Stimulated activated CD8-positive, alpha-beta memory T cell treated with anti-CD3 and anti-CD28 coated beads, Interleukin-15, amount 100 ng/mL, for 24 hours (primary cell): ENCODE results near the gene SLC2A13.
"Not testable (repeated sequence)": the region's sequence is repeated elsewhere in the genome, so short reads cannot be mapped to it uniquely, and the experiment has no call there.

Source experiments
- DNase-seq: peaks from one replicate; pipeline ENCODE4 v3.0.0-alpha.2; 2020; ENCODE audit warnings: low read depth

The SLC2A13 gene

DNA sequence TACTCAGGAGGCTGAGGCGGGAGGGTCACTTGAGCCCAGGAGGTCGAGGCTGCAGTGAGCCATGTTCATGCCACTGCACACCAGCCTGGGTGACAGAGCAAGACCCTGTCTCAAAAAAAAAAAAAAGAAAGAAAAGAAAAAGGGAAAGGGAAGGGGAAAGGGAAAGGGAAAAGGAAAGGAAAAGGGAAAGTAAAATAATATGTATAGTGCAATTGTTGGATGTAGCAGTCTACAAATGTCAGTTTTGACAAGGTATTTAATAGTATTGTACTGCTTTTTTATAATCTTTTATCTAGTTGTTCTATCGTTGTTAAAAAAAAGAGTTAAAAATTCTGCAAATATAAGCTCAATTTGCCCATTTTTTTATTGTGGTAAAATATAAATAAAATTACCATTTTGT is 67.3 kb downstream of the SLC2A13 start:
- no peak for DNase-seq

DNA sequence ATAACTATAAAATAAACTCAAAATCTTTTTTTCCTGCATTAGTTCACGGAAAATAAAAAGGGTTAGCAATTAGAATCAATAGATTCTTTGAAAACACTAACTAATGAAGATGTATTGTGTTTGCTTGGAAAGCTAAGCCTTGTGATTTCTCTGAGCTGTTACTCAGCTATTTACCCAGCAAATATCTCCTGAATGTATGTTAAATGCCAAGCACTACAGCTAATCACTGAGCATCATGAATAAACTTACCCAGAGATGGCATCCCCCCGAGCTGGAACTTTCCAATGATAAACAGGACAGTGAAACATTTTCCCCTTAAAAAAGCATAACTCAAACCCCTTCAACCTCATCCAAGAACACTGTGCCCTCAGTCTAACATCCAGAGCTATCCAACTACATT is 71.2 kb downstream of the SLC2A13 start:
- no peak for DNase-seq

DNA sequence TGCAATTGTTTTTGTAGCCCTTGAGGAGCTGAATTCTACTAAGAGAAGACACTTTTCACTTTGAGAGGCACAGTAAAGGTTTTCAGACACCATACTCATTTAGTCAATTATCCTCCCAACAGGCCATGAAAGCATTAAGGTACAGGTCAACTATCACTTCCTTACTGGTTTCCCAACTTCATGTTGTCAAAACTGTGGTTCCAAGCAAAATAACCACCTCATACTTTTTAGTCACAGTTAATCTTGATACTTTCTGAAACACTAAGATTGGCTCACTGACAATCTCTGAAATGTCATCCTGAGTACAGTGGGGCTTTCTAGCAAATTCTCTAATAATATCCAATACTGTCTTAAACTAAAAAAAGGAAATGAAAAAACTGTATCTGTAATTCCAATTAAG is 71.7 kb downstream of the SLC2A13 start:
- DNase-seq, result no peak

DNA sequence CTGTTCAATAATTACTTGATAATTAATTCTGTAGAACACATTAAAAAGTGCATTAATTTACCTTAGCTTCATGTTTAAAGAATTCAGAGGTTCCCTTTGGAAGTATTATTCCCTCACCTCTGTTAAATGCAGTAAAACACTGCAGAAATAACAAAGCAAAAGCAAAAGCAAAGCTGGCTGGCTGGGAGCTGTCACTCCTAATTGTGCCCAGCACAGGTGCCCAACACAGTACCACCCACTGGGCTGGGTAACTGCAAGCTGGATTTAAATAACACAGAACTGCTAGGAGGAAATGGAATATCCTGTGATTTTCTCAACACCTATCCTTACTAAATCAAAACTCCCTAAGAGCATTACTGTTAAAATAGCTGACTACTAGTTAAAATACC is 72.6 kb downstream of the SLC2A13 start:
- DNase-seq, result no peak

DNA sequence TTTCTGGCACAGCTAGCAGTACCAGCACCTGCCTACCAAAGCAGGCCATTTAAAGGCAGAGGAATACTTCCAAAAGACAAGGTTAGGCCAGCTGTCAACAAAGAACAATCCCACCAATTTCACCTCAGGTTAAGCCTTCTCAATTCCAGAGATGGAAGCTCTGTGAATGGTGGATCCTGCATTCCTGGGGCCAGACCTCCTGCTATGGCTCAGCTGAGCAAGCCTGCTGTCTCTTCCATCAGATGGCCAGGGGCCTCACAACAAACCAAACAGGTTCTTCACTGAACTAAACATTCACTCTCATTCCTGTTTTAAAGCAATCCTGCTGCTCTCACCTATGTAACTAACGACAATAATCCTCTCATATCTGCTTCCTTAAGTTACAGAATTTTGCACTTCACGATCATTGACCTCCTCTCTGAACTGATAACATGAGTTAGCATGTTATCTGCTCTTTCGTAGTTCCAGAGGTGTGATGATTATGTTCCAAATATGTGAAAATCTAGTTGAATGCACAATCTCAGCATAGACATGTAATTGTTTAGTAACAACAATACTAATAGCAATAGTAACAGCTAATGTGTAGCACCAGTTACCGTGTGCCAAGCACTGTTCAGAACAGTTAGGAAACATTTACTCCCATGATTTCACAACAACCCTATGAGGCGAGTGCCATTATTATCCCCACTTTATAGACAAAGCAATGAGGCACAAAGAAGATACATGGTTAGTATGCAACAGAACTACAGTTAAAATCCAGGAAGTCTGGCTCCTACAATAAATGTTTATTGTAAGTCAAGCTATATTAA is 73.2 kb downstream of the SLC2A13 start:
- no peak for DNase-seq

DNA sequence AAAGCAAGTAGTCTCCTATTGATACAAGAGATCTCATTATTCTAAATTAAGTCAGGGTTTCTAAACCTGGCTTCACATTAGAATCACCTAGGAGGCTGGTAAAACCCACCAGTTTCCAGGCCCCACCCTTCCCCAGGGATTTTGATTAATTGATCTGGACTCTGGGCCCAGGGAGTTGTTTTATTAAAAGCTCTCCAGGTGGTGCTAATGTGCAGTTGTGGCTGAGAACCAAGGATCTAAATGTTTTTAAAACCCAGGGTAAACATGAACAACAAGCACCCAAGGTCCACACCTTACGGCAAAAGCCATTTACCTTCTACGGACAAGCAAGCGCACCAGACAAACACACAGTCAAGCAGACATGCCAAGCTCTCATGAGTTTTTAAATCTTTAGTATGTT is 73.9 kb downstream of the SLC2A13 start:
- DNase-seq, result no peak

DNA sequence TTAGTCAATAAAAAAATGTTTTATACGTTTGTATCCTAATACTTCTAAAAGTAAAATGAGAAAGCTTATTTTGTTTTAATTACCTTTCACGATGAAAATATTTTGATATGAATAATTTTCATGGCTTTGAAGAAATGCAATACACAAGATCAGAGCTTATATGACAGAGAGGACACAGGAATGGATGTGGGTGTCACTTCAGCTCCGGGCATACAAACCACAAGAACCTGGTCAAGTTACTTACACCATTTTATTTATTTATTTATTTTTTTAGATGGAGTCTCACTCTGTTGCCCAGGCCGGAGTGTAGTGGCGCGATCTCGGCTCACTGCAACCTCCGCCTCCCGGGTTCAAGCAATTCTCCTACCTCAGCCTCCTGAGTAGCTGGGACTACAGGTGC is 74.9 kb downstream of the SLC2A13 start:
- not testable (repeated sequence) for DNase-seq

DNA sequence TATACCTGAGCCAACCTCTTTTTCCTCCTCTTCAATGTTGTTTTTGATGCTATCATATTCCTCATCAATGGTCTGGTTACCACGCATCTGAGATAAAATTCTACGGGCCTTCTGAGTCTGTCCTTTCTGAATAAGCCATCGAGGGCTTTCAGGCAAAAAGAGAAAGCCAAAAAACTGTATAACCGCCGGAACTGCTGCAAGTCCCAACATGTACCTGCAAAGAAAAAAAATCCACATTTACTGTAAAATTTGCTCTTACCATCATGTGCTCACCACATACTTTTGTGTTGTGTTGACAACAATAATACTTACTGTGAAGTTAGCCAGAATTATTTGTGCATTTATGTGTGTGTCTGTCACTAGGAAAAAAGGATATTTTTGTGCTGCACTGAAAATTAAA is 77.6 kb downstream of the SLC2A13 start:
- DNase-seq, result no peak

DNA sequence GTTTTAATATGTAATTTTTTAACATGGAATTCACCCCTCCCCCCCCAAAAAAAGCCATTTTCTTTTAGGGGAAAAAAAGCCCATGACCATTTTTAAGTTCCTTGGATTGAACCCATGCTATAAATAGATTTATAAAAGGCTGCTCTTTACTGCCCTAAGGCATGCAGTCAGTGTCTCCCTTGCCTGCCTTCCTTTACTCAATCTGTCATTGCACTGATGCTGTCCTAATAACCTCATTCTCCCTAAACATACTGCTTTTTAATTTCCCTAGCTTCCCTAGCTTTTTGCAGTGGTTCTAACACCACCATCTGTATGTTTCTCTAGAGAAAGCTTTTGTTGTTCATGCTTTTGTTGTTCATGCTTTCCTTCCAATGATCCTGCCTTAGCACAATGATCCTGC is 83.0 kb downstream of the SLC2A13 start:
- DNase-seq, result no peak

DNA sequence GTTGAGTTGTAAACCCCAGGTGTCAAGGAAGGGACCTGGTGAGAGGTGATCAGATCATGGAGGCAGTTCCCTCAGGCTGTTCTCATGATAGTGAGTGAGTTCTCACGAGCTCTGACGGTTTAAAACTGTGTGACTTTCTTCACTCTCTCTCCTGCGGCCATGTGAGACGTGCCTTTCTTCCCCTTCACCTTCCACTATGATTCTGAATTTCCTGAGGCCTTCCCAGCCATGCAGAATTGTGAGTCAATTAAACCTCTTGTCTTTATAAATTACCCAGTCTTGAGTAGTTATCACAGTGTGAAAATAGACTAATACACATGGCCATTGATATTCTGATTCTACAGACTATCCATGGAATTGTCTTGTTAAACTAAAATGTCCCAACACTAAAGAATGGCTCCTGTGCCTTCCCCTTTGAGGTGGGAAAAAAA is 85.6 kb downstream of the SLC2A13 start:
- DNase-seq, result no peak

DNA sequence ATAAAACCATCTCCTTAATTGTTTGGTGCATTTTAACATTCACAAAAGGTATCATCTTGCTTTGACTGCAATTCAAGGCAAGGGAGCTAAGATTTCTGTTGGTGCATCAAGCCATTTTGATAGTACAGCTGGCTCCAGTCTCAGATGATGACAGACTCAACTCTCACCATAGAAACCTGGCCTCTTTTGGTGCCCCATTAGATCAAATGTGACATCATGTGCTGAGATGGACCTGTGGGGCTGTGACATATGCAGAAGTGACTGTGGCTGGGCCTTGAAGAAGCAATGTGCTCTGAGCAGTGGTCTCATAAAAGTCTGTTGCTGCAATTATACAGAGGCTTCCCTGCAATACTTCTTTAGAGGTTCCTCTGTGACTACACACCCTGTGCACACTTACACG is 88.4 kb downstream of the SLC2A13 start:
- no peak for DNase-seq

DNA sequence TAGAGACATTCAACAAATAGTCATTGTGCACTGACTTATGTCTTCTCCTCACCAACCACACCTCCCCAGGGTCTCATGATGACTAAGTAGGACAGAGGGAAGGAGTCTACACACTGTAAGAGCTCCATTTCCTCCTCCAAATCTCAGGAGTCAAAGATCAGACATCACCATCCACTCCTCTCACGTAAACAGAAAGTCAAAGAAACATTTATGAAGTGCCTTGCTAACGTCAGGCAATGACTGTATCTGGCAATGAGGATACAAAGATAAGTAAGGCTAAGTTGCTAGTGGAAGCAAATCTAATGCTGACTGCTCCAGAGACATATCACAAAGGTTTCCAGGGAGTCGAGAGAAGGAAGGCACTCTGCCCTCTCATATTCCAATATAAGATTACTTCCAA is 88.9 kb downstream of the SLC2A13 start:
- DNase-seq, result no peak

DNA sequence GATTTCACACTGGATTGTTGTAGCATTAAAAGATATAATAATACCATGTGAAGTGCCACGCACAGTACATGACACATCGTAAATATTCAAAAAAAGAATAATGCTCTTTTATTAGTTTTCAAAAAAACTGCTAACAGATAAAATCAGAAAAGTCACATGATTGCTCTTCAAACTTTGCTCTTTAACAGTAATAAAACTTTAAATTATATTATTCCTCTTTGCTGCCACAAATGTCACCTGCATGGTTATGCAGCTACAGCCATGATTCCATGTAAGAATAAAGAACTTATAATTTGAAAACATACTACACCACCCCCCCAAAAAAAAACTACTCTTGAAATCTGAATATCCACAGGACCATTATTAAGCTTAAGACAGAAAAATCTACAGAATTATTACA is 90.0 kb downstream of the SLC2A13 start:
- no peak for DNase-seq

DNA sequence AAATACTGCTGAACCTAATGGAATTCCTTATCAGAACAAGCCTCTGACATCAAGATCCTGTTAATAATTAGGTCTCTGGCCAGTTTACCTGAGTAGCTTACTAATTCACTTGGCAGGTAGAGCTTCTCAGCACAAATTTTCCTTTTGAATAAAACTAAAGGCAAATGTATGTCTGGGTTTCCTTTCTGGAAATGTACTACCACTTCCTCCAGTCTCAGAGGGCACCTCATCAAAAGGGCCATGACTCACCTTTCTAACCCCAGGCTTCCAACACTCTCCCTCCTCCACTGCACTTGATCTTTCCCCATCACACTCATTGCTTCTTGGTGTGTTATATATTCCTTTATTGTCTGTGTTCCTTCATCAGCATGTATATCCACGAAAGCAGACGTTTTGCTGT is 90.5 kb downstream of the SLC2A13 start:
- DNase-seq, result no peak

DNA sequence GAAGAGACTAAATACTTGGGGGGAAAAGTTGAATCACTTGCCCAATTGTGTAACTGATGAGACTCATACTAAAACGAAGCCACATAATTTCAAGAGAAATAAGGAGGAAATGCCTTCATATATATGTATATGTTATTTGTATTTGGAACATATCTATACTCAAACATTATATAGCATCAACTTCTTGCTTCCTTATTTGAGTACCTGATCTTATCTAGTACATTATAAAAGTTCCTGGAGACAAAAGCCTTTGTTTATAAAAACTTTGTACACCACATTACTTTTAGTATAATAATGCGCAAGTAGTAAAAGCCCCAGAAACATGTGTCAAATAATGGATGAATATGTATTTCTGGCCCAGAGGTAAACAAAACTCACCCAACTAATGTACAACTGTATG is 92.0 kb downstream of the SLC2A13 start:
- DNase-seq, result no peak

DNA sequence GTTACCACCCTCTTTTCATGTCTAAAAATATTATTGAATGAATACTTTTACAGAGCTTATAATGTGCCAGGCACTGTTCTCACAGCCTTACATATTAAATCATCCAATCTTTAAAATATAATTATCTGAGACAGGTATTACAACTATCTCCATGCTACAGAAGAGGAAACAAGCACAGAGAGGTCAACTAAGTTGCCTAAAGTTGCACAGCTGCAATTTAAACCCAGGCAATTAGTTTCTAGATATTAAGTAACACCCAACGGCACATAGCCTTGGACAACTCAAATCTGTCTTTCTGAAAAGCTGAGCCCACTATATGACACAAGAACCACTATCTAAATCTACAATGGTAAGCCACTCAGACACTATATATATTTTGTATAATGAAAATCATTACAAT is 92.6 kb downstream of the SLC2A13 start:
- DNase-seq, result no peak

DNA sequence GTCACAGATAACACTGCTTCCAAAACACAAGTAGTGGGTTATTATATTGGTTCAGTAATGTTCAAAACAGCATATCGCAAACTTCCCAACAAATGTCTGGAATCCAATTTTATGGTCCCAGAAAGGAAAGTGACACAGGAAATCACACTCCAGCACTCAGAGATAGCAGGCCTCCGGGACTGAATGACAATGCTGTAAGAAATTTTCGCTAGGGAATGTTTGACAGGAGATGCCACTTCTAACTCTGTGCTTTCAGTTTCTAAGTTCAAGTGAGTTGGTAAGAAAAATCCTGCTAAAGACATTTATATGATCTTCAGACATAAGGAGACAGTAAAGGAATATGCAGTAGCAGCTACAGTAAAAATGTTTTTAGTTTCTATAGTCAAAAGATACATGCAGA is 93.2 kb downstream of the SLC2A13 start:
- no peak for DNase-seq

DNA sequence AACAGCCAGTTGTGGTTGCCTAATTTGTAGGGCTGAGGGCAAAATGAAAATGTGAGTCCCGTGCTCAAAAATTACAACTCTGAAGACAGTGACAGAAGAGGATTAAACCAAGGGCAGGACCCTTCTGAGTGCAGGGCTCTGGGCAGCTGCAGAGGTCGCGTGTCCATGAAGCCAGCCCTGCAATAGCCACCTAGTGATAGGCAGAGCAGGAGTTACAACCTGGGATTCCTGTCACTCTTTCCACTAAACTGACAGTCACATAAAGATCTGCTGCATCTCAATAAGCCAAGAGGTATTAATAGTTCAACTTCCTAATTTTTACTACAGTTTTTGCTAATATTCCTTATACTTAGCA is 94.1 kb downstream of the SLC2A13 start:
- DNase-seq, result no peak

DNA sequence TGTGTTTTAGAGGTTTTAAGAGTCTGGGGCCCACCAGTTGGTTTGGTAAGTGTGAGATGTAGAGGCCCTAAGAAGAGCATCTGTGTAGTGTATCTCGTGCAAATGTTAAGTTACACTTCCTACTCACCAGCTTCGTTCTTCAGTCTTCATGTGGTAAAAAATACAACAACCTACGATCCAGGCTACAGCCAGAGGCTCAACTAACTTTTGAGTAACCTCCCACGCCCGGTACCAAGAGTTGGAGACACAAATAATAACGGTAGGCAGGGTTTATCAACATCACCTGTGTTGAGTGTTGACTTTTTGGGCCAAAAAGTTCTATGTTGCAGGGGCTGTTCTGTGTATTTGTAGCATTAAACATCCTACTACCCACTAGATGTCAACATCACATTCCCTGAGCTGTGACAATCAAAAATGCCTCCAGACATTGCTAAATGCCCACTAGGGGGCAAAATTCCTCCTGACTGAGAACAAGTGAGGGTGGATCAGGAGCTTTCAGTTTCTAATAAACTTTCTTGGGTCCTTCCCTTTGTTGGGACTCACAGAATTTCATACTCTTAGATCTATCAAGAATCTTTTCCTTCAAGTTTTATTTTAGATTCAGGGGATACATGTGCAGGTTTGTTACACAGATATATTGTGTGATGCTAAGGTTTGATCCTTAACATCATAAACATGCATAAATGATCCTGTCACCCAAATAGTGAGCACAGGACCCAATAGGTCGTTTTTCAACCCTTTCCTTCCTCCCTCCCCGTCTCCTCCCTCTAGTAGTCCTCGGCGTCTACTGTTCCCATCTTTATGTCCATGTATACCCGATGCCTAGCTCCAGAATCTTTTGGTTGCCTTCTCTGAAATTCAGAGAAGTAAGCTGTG is 94.7 kb downstream of the SLC2A13 start:
- no peak for DNase-seq

DNA sequence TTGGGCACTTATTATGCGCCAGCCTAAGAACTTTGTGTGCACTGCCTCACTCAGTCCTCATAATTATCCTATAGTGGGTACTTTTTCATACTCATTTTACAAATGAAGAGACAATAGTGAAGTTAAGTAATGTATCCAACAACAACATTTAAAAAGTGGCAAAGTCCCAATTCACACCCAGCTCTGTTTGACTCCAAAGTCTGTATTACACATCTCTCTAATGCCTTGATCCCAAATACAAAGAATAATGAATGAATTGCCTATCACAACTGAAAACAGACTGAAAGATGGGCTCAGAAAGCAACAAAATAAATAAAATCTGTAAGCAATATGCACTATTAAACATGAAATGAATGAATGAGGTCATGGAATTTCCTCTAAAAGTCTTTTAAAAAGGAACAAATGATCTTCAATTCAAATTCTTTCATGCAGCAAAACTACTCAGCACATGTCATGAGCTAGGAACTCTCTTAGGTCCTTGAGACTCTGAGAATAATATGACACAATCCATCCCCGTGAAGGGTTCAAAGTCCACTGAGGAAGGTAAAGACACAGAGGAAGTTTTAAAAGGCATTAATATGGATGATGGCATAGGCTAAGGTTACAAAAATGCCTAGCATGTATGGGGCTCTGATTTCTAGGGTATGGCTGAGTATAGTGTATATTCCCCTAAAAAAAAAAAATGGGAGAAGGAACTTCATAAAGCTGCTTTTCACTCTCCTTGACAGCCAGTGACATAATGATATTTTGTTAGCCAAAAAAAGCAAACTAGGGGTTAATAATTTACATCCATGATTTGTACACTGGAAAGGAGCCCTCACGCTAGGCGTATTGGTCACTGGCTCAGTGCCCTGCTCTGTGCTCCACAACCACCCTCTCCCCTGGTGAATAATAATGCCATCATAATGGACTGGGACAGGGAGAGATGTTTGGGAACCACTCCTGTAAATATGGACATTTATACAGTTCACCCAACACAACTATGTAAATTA is 103.4 kb downstream of the SLC2A13 start:
- no peak for DNase-seq

DNA sequence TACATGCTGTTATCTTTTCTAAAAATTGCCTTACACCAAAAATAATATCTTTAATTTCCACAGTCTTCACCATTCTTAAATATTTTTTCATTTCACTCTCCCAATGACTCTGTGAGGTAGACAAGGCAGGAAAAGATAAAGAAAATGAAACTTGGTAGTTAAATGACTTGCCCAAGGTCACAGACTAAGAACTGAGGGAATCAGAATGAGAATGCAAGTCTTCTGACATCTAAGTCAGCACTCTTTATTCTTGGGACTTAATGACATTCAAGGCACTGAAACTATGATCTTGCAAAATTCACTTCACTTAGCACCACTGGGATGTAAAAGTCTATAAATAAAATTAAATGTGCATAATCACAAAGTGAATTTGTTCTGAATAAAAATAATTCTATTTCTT is 104.5 kb downstream of the SLC2A13 start:
- DNase-seq, result no peak

DNA sequence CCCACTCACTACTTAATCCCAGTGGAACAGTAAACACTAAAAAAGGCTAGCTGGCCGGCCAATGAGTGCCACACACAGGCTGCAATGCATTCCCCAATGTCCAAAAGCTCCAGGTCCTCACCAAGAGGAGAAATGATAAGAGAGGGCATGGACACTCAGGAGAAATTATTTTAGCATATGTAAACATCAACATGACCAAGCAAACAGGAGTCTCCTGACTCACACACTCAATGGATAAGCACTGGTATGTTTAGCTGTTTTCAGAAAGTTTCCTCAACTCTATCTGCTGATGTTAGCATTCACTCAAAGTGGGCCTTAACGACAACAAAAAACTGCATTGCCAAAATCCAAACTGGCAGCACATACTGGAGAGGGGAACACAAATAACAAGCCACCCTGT is 105.0 kb downstream of the SLC2A13 start:
- no peak for DNase-seq
